IMR-90 (cell line): Measurements from ENCODE around the gene PIR. TPM values are rescaled to one million over a fixed set of nuclear protein-coding genes. Genes with fewer than 3 reads are reported as not detected.

Experiments used
- ATAC-seq: fragments of 200-7000 bp; cut with Tn5 transposase; 2 replicates; pipeline ENCODE4 v1.9.1; 2020; ENCODE audit warnings: low read depth, mild to moderate bottlenecking, moderate library complexity
- BruUV-seq: library from RNA; stranded (reverse); fragments of 400-500 nt; replicated peaks from 2 replicates; lab custom pipeline; 2021; lab: Mats Ljungman, UMichigan
- CTCF ChIA-PET: fragments of 300-600 bp; formaldehyde crosslinking; extraction: SDS; loops from one replicate; lab custom pipeline; 2021; ENCODE audit warnings: antibody characterized with exemption; lab: Yijun Ruan, JAX
- POLR2A ChIA-PET: fragments of 300-600 bp; sonication (Branson Sonifier 250); formaldehyde crosslinking; loops from one replicate; lab custom pipeline; 2022; ENCODE audit warnings: antibody characterized with exemption; ENCODE audit not compliant: unreplicated experiment; lab: Charles Lee
- DNase-seq: peaks from one replicate; pipeline ENCODE4 v3.0.0; 2013
- H2AFZ ChIP-seq: replicated peaks from 2 replicates; pipeline ENCODE3; 2013; ENCODE audit warnings: low read length, mild to moderate bottlenecking; ENCODE audit not compliant: poor library complexity
- H2AK5ac ChIP-seq: 2 replicates; pipeline ENCODE4 v1.6.1; 2013; ENCODE audit warnings: low read depth, low read length, inconsistent platforms
- H2AK9ac ChIP-seq: replicated peaks from 2 replicates; pipeline ENCODE3; 2013; ENCODE audit warnings: mild to moderate bottlenecking, low read depth, low read length, moderate library complexity; ENCODE audit not compliant: poor library complexity
- H2BK120ac ChIP-seq: 2 replicates; pipeline ENCODE4 v1.6.1; 2013; ENCODE audit warnings: low read depth, low read length, inconsistent platforms
- H2BK15ac ChIP-seq: 3 replicates; pipeline ENCODE4 v1.6.1; 2013; ENCODE audit warnings: low read depth, low read length, inconsistent platforms
- H2BK20ac ChIP-seq: 2 replicates; pipeline ENCODE4 v1.6.1; 2013; ENCODE audit warnings: low read depth, mild to moderate bottlenecking, inconsistent platforms, low read length, moderate library complexity
- H2BK5ac ChIP-seq: 2 replicates; pipeline ENCODE4 v1.6.1; 2013; ENCODE audit warnings: mild to moderate bottlenecking, low read depth, low read length, inconsistent platforms; ENCODE audit not compliant: poor library complexity, severe bottlenecking
- H3K14ac ChIP-seq: replicated peaks from 2 replicates; pipeline ENCODE4 v1.6.1; 2013; ENCODE audit warnings: low read depth, low read length, inconsistent platforms
- H3K18ac ChIP-seq: 2 replicates; pipeline ENCODE4 v1.6.1; 2013; ENCODE audit warnings: low read depth, low read length, control low read depth
- H3K23ac ChIP-seq: 2 replicates; pipeline ENCODE4 v1.6.1; 2013; ENCODE audit warnings: low read depth, low read length, inconsistent platforms
- H3K27ac ChIP-seq: 2 replicates; pipeline ENCODE4 v1.5.1; 2013; ENCODE audit warnings: mild to moderate bottlenecking, control low read depth, low read length; ENCODE audit not compliant: insufficient read depth
- H3K27me3 ChIP-seq: 2 replicates; pipeline ENCODE4 v1.6.1; 2013; ENCODE audit warnings: low read length; ENCODE audit not compliant: control insufficient read depth, insufficient read depth
- H3K36me3 ChIP-seq: 2 replicates; pipeline ENCODE4 v1.6.1; 2013; ENCODE audit warnings: low read length, mixed read lengths; ENCODE audit not compliant: control insufficient read depth, insufficient read depth
- H3K4ac ChIP-seq: 2 replicates; pipeline ENCODE4 v1.6.1; 2013; ENCODE audit warnings: low read depth, low read length, inconsistent platforms
- H3K4me1 ChIP-seq: 2 replicates; pipeline ENCODE4 v1.6.1; 2013; ENCODE audit warnings: low read length, mixed read lengths; ENCODE audit not compliant: control insufficient read depth, insufficient read depth
- H3K4me2 ChIP-seq: 2 replicates; pipeline ENCODE4 v1.6.1; 2013; ENCODE audit warnings: low read depth, mild to moderate bottlenecking, control low read depth, low read length, moderate library complexity
- H3K4me3 ChIP-seq: 2 replicates; pipeline ENCODE4 v1.5.1; 2013; ENCODE audit warnings: low read depth, mild to moderate bottlenecking, control low read depth, low read length, moderate library complexity; ENCODE audit not compliant: insufficient read depth
- H3K56ac ChIP-seq: 2 replicates; pipeline ENCODE4 v1.6.1; 2013; ENCODE audit warnings: low read length, inconsistent platforms; ENCODE audit not compliant: insufficient read depth; ENCODE audit errors: extremely low read depth
- H3K79me1 ChIP-seq, 2 experiments: 2 replicates each; pipeline ENCODE4 v1.6.1; 2013; ENCODE audit warnings: low read length in 2 of 2, inconsistent platforms in 1 of 2, low read depth in 1 of 2
- H3K9ac ChIP-seq: 2 replicates; pipeline ENCODE4 v1.6.1; 2013; ENCODE audit warnings: low read depth, low read length, control low read depth
- H3K9me1 ChIP-seq: 2 replicates; pipeline ENCODE4 v1.6.1; 2013; ENCODE audit warnings: low read length, inconsistent platforms; ENCODE audit not compliant: insufficient read depth
- H3K9me3 ChIP-seq: 2 replicates; pipeline ENCODE4 v1.6.1; 2013; ENCODE audit warnings: low read length; ENCODE audit not compliant: control insufficient read depth, insufficient read depth
- H4K20me1 ChIP-seq: 2 replicates; pipeline ENCODE4 v1.6.1; 2013; ENCODE audit warnings: low read length, inconsistent platforms; ENCODE audit not compliant: insufficient read depth
- H4K5ac ChIP-seq: 2 replicates; pipeline ENCODE4 v1.6.1; 2013; ENCODE audit warnings: mild to moderate bottlenecking, low read depth, low read length, control low read depth
- H4K8ac ChIP-seq, 2 experiments: 2 replicates each; pipeline ENCODE4 v1.6.1; 2013; ENCODE audit warnings: low read depth in 2 of 2, low read length in 2 of 2, control low read depth in 1 of 2, inconsistent platforms in 1 of 2
- H4K91ac ChIP-seq: 2 replicates; pipeline ENCODE4 v1.6.1; 2013; ENCODE audit warnings: low read depth, low read length, inconsistent platforms; ENCODE audit not compliant: insufficient read depth
- POLR2A ChIP-seq: IDR thresholded peaks from 2 replicates; pipeline ENCODE4 v1.6.1; 2012; ENCODE audit warnings: mild to moderate bottlenecking, low read depth, low read length
- dilution Hi-C: fragments of 300-500 bp; cut with HindIII; formaldehyde crosslinking; loops from one replicate; pipeline ENCODE4 v1.14.3; 2018; ENCODE audit warnings: low sequenced_read_pairs; ENCODE audit not compliant: unreplicated experiment
- in situ Hi-C: fragments of 300-500 bp; cut with MboI; formaldehyde crosslinking; loops from 3 replicates; pipeline ENCODE4 v1.14.3; 2019; ENCODE audit warnings: low sequenced_read_pairs, inconsistent platforms, mixed read lengths
- intact Hi-C: fragments of 100-400 bp; cut with micrococcal nuclease; formaldehyde crosslinking; loops from 2 replicates; pipeline ENCODE4 v1.10.0; 2022
- polyA plus RNA-seq, 3 experiments: library from polyadenylated mRNA; depleted of rRNA; stranded (reverse); fragments of >200 nt; gene quantifications; 2 replicates each; pipeline ENCODE4 v1.2.3, GENCODE V29; 2012; ENCODE audit warnings: low replicate concordance in 1 of 3
- total RNA-seq: library from RNA; depleted of rRNA; stranded (reverse); fragments of >200 nt; gene quantifications from 2 replicates; pipeline ENCODE4 v1.2.3, GENCODE V29; 2012
- TF ChIP-seq, protein P1 (sequence below): fragments of 150-350 bp; IDR thresholded peaks from 2 replicates; pipeline ENCODE4 v1.6.1; 2016; ENCODE audit warnings: low read depth, mild to moderate bottlenecking, low read length, moderate library complexity, borderline replicate concordance

Gene PIR
- total and polyA plus RNA-seq, 2 of the 4 experiments (the other 2 are of a cell fraction), result 5.7 to 8.7 TPM

DNA sequence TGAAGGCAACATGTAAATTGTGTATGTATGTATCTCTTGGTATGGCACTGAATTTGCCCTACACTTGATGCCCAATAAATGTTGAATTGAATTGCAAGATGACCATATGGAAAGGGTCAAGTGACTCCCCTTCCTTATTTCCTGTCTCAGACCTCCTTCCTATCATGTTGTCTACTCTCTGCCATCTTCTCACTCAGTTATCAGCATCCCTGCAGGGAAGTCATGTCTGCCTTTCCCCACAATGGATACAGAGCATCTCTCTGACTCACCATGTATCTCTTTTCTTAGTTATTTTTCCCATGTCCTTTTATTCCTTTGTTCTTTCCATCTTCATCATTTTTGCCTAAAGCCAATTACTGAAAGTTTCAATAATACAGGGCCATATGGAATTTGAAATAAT, 30.0 kb upstream of the PIR start:
- TF ChIP-seq POLR2A, result no peak
- TF ChIP-seq, protein P1, sequence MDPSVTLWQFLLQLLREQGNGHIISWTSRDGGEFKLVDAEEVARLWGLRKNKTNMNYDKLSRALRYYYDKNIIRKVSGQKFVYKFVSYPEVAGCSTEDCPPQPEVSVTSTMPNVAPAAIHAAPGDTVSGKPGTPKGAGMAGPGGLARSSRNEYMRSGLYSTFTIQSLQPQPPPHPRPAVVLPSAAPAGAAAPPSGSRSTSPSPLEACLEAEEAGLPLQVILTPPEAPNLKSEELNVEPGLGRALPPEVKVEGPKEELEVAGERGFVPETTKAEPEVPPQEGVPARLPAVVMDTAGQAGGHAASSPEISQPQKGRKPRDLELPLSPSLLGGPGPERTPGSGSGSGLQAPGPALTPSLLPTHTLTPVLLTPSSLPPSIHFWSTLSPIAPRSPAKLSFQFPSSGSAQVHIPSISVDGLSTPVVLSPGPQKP, result no peak
- Histone ChIP-seq H4K91ac (no peak overlapping the region), H3K4me1 (no peaks in the 10 kb centered on the region), H2BK120ac (no peak overlapping the region), H3K27ac (no peak overlapping the region), H3K27me3 (peaks cover 8% of the 10 kb centered on the region), H4K5ac (no peak overlapping the region), H3K9ac (no peak overlapping the region), H3K14ac (no peak overlapping the region), H2AFZ (no peak overlapping the region), H3K4ac (no peak overlapping the region), H3K9me1 (no peaks in the 10 kb centered on the region), H3K23ac (no peak overlapping the region), H3K9me3 (no peaks in the 10 kb centered on the region), H4K8ac (no peak overlapping the region), H3K79me1 (no peaks in the 10 kb centered on the region), H2AK9ac (no peak overlapping the region), H2AK5ac (no peak overlapping the region), H4K20me1 (no peaks in the 10 kb centered on the region), H2BK20ac (no peak overlapping the region), H3K4me3 (no peak overlapping the region), H3K4me2 (no peak overlapping the region), H3K18ac (no peak overlapping the region), H2BK15ac (no peak overlapping the region), H3K36me3 (no peaks in the 10 kb centered on the region), H3K56ac (no peak overlapping the region), H2BK5ac (no peak overlapping the region)
- BruUV-seq, result no TSS peak
- POLR2A ChIA-PET, result no interaction called here
- in situ Hi-C loops (no loop called here), intact Hi-C loops (no loop called here), dilution Hi-C loops (no loop called here)
- DNase-seq (no peak), ATAC-seq (no peak)
- CTCF ChIA-PET, result no interaction called here
